H1 (cell line): Measurements from ENCODE around the gene TMIGD2. TPM values are rescaled to one million over a fixed set of nuclear protein-coding genes. Genes with fewer than 3 reads are reported as not detected.

Experiments used
- CTCF ChIA-PET: fragments of 300-600 bp; sonication (Branson Sonifier 250); formaldehyde crosslinking; loops from one replicate; lab custom pipeline; 2021; ENCODE audit not compliant: partially characterized antibody; lab: Charles Lee
- POLR2A ChIA-PET: fragments of 300-600 bp; sonication (Branson Sonifier 250); formaldehyde crosslinking; loops from one replicate; lab custom pipeline; 2021; ENCODE audit warnings: inconsistent platforms; ENCODE audit not compliant: partially characterized antibody; lab: Charles Lee
- DNase-seq, 2 experiments: peaks; one replicate each; pipeline versions ENCODE4 v3.0.0 to v3.0.0-alpha.2; 2010 to 2022; ENCODE audit warnings: low spot score in 2 of 2, low read depth in 1 of 2, mixed read lengths in 1 of 2
- FAIRE-seq: peaks from 2 replicates; lab custom pipeline; 2011; peaks lifted over from hg19 to GRCh38; lab: Jason Lieb, UNC
- H2AFZ ChIP-seq: 2 replicates; pipeline ENCODE4 v1.8.1; 2012; ENCODE audit warnings: low read length, inconsistent platforms
- H2AK5ac ChIP-seq: 2 replicates; pipeline ENCODE4 v1.6.1; 2013; ENCODE audit warnings: low read depth, low read length
- H2BK120ac ChIP-seq: replicated peaks from 2 replicates; pipeline ENCODE3; 2013; ENCODE audit warnings: low read depth, low read length, inconsistent platforms
- H2BK12ac ChIP-seq: 2 replicates; pipeline ENCODE4 v1.6.1; 2013; ENCODE audit warnings: low read depth, low read length
- H2BK15ac ChIP-seq: 2 replicates; pipeline ENCODE4 v1.6.1; 2013; ENCODE audit warnings: low read length
- H2BK20ac ChIP-seq: 2 replicates; pipeline ENCODE4 v1.6.1; 2013; ENCODE audit warnings: low read length
- H2BK5ac ChIP-seq: 2 replicates; pipeline ENCODE4 v1.6.1; 2013; ENCODE audit warnings: low read depth, low read length
- H3K14ac ChIP-seq: 2 replicates; pipeline ENCODE4 v1.6.1; 2013; ENCODE audit warnings: inconsistent platforms; ENCODE audit not compliant: insufficient read length
- H3K18ac ChIP-seq: 2 replicates; pipeline ENCODE4 v1.6.1; 2013; ENCODE audit warnings: low read length; ENCODE audit errors: extremely low read depth
- H3K23ac ChIP-seq: 2 replicates; pipeline ENCODE4 v1.6.1; 2013; ENCODE audit warnings: inconsistent platforms; ENCODE audit not compliant: insufficient read length
- H3K23me2 ChIP-seq: 2 replicates; pipeline ENCODE4 v1.6.1; 2013; ENCODE audit warnings: low read depth, low read length
- H3K27ac ChIP-seq: 2 replicates; pipeline ENCODE4 v1.6.1; 2011; ENCODE audit warnings: low read depth, low read length, inconsistent platforms
- H3K27me3 ChIP-seq, 4 experiments: replicated peaks in 1 of 4; 1 replicate in 1 of 4; 2 replicates in 3 of 4; pipeline versions ENCODE4 v1.6.1 to v1.8.1; 2011 to 2013; ENCODE audit warnings: low read length in 3 of 4, mild to moderate bottlenecking in 3 of 4, inconsistent platforms in 2 of 4, mixed read lengths in 2 of 4, moderate library complexity in 1 of 4; ENCODE audit not compliant: control insufficient read depth in 3 of 4, insufficient read depth in 3 of 4; ENCODE audit errors: extremely low read depth in 1 of 4
- H3K36me3 ChIP-seq, 4 experiments: 2 replicates each; pipeline versions ENCODE4 v1.6.1 to v1.8.1; 2011 to 2013; ENCODE audit warnings: mild to moderate bottlenecking in 4 of 4, low read length in 3 of 4, moderate library complexity in 2 of 4, control low read depth in 1 of 4, inconsistent platforms in 1 of 4; ENCODE audit not compliant: insufficient read depth in 4 of 4, control insufficient read depth in 2 of 4
- H3K4ac ChIP-seq: replicated peaks from 2 replicates; pipeline ENCODE3; 2013; ENCODE audit warnings: low read length, low read depth, mixed read lengths, inconsistent platforms; ENCODE audit not compliant: insufficient read length
- H3K4me1 ChIP-seq, 4 experiments: replicated peaks in 1 of 4; 1 replicate in 1 of 4; 2 replicates in 3 of 4; pipeline versions ENCODE4 v1.6.1 to v1.8.1; 2011 to 2013; ENCODE audit warnings: low read length in 3 of 4, inconsistent platforms in 2 of 4, mixed read lengths in 1 of 4; ENCODE audit not compliant: insufficient read depth in 4 of 4, control insufficient read depth in 3 of 4
- H3K4me2 ChIP-seq, 2 experiments: 2 replicates each; pipeline versions ENCODE4 v1.6.1 to v1.8.1; 2011 to 2013; ENCODE audit warnings: low read depth in 2 of 2, low read length in 2 of 2, control low read depth in 1 of 2, inconsistent platforms in 1 of 2, mild to moderate bottlenecking in 1 of 2; ENCODE audit not compliant: insufficient read depth in 1 of 2
- H3K4me3 ChIP-seq, 4 experiments: fragments of 200-600, 300-600 bp in 1 of 4; sonication (generic), shearing (Covaris generic), sonication (Bioruptor Twin) in 1 of 4; 2 replicates each; pipeline versions ENCODE4 v1.5.1 to v1.8.1; 2011 to 2016; ENCODE audit warnings: low read length in 4 of 4, low read depth in 3 of 4, control low read depth in 2 of 4, inconsistent platforms in 2 of 4, mild to moderate bottlenecking in 2 of 4, mixed read lengths in 1 of 4, moderate library complexity in 1 of 4; ENCODE audit not compliant: insufficient read depth in 2 of 4; ENCODE audit errors: extremely low read depth in 1 of 4
- H3K56ac ChIP-seq: replicated peaks from 2 replicates; pipeline ENCODE3; 2013; ENCODE audit warnings: low read depth, mild to moderate bottlenecking, mixed read lengths, low read length, inconsistent platforms; ENCODE audit not compliant: insufficient read length
- H3K79me1 ChIP-seq: 2 replicates; pipeline ENCODE4 v1.6.1; 2013; ENCODE audit warnings: low read depth, low read length, control low read depth
- H3K79me2 ChIP-seq, 2 experiments: 2 replicates each; pipeline versions ENCODE4 v1.6.1 to v1.8.1; 2012 to 2013; ENCODE audit warnings: low read length in 2 of 2, mild to moderate bottlenecking in 2 of 2, inconsistent platforms in 1 of 2; ENCODE audit not compliant: insufficient read depth in 2 of 2, control insufficient read depth in 1 of 2
- H3K9ac ChIP-seq, 4 experiments: replicated peaks in 1 of 4; 1 replicate in 1 of 4; 2 replicates in 3 of 4; pipeline versions ENCODE4 v1.6.1 to v1.8.1; 2011 to 2013; ENCODE audit warnings: low read depth in 3 of 4, low read length in 3 of 4, control low read depth in 2 of 4, mild to moderate bottlenecking in 2 of 4, moderate library complexity in 2 of 4, inconsistent platforms in 1 of 4; ENCODE audit errors: extremely low read depth in 1 of 4
- H3K9me3 ChIP-seq, 2 experiments: 2 replicates each; pipeline versions ENCODE4 v1.6.1 to v1.8.1; 2012 to 2013; ENCODE audit warnings: mild to moderate bottlenecking in 2 of 2, moderate library complexity in 2 of 2, control low read depth in 1 of 2, inconsistent platforms in 1 of 2, low read depth in 1 of 2, low read length in 1 of 2, mixed read lengths in 1 of 2; ENCODE audit not compliant: insufficient read depth in 2 of 2
- H4K20me1 ChIP-seq, 2 experiments: replicated peaks in 1 of 2; 2 replicates each; pipeline versions ENCODE3 to v1.8.1; 2011 to 2013; ENCODE audit warnings: inconsistent platforms in 2 of 2, low read length in 2 of 2, mild to moderate bottlenecking in 1 of 2; ENCODE audit not compliant: insufficient read depth in 2 of 2, control insufficient read depth in 1 of 2
- H4K5ac ChIP-seq: 2 replicates; pipeline ENCODE4 v1.6.1; 2013; ENCODE audit warnings: low read length, low read depth, mixed read lengths, inconsistent platforms; ENCODE audit not compliant: insufficient read length
- H4K8ac ChIP-seq: 2 replicates; pipeline ENCODE4 v1.8.0; 2013; ENCODE audit warnings: mild to moderate bottlenecking, moderate library complexity, low read length, inconsistent platforms; ENCODE audit not compliant: insufficient read depth; ENCODE audit errors: extremely low read depth
- H4K91ac ChIP-seq: replicated peaks from 2 replicates; pipeline ENCODE3; 2013; ENCODE audit warnings: low read length, mixed read lengths, inconsistent platforms; ENCODE audit not compliant: insufficient read length
- ASH2L ChIP-seq: fragments of 200-600, 300-600 bp; sonication (generic); IDR thresholded peaks from one replicate; pipeline ENCODE4 v1.7.1; 2017; ENCODE audit warnings: low read length
- CEBPB ChIP-seq: IDR thresholded peaks from 2 replicates; pipeline ENCODE4 v1.6.1; 2012; ENCODE audit warnings: low read depth, low read length
- CREB1 ChIP-seq: IDR thresholded peaks from 2 replicates; pipeline ENCODE4 v1.6.1; 2012; ENCODE audit warnings: inconsistent platforms
- GABPA ChIP-seq: IDR thresholded peaks from 2 replicates; pipeline ENCODE4 v1.6.1; 2011; ENCODE audit warnings: mild to moderate bottlenecking, low read length, moderate library complexity, borderline replicate concordance; ENCODE audit not compliant: insufficient read depth
- JUN ChIP-seq: IDR thresholded peaks from 2 replicates; pipeline ENCODE4 v1.6.1; 2011; ENCODE audit warnings: low read depth, mild to moderate bottlenecking, improper control_type of control experiment, low read length
- MAFK ChIP-seq: IDR thresholded peaks from 2 replicates; pipeline ENCODE4 v1.6.1; 2012; ENCODE audit warnings: low read depth, mild to moderate bottlenecking, improper control_type of control experiment, low read length
- RBBP5 ChIP-seq: IDR thresholded peaks from 2 replicates; pipeline ENCODE4 v1.7.1; 2012; ENCODE audit warnings: low read depth, mild to moderate bottlenecking, inconsistent platforms, low read length, moderate library complexity, borderline replicate concordance
- RNF2 ChIP-seq: fragments of 200-900, 300-1000 bp; sonication (generic); IDR thresholded peaks from 2 replicates; pipeline ENCODE4 v1.7.1; 2016; ENCODE audit warnings: borderline replicate concordance, low read depth, mild to moderate bottlenecking, antibody characterized with exemption, low read length; ENCODE audit not compliant: poor library complexity, severe bottlenecking; ENCODE audit errors: missing control alignments
- TBP ChIP-seq: IDR thresholded peaks from 2 replicates; pipeline ENCODE4 v1.6.1; 2011; ENCODE audit warnings: low read depth, low read length, improper control_type of control experiment
- TCF12 ChIP-seq: IDR thresholded peaks from 2 replicates; pipeline ENCODE4 v1.6.1; 2011; ENCODE audit warnings: low read depth, mild to moderate bottlenecking, low read length
- WGBS, 2 experiments: shearing (Covaris generic) in 1 of 2; methylation state at CpG; one replicate each; pipeline versions ENCODE4 v1.1.6 to v1.1.7; 2013 to 2015; ENCODE audit warnings: low lambda C conversion rate in 2 of 2, mixed read lengths in 2 of 2, inconsistent platforms in 1 of 2, low coverage in 1 of 2, missing lambda C conversion rate in 1 of 2; ENCODE audit not compliant: insufficient replicate concordance in 2 of 2, insufficient coverage in 1 of 2, insufficient read length in 1 of 2; ENCODE audit errors: extremely low coverage in 1 of 2, missing lambda C conversion rate in 1 of 2; 5-methylcytosine and 5-hydroxymethylcytosine counted together
- polyA plus RNA-seq, 7 experiments: library from polyadenylated mRNA; depleted of rRNA in 3 of 7; stranded (reverse) in 5 of 7; unstranded in 2 of 7; fragments of >200 nt in 5 of 7; fragments of 200-250 nt in 2 of 7; gene quantifications; 1 replicate in 5 of 7; 2 replicates in 1 of 7; 4 replicates in 1 of 7; pipeline versions ENCODE4 v1.2.1 to v1.2.3, GENCODE V29; 2011 to 2013; ENCODE audit warnings: missing spikeins in 2 of 7, mixed read lengths in 2 of 7
- total RNA-seq: library from RNA; stranded (reverse); fragmentation: NEBNext Ultra II Directional; extraction: Animal tissue kit (Norgen Biotek cat#: 25700); gene quantifications from 2 replicates; pipeline ENCODE4 v1.2.1, GENCODE V29; 2021

TMIGD2 gene
- total and polyA plus RNA-seq, 2 of the 8 experiments (the other 6 are each of a cell fraction or from before 2014, with no cell fraction given) = 0.39 to 0.41 TPM

DNA sequence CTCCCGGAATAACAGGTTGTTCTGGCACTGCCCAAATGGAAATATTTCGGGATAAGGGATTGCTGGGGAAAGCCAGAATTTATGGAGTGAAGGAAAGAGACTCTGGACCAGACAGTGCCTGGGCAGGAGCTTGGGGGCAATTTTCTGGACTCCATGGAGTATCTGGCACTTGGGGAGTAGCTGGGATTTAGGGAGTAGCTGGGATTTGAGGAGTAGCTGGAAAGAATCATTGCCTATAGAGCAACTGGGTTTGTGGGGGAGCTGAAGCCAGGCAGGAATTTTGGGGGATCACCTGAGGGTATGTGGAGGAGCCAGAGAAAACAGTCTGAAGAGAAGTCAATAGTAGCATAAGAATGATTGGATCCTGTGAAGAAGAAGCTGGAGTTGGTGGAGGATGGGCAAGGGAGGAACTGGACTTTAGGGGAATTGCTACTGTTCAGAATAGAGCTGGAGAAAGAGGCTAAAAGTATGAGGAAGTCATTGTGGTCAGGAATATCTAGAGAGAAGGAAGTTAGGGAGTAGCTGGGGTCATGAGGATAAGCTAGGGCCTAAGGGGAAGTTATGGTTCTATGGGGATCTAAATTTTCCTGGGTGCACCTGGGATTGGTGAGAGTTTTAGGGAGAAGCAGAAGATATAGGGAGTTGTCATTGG is 17.0 kb upstream of the TMIGD2 start:
- no peak overlapping the region for H3K56ac ChIP-seq
- H3K4me3 ChIP-seq = no peak overlapping the region
- no peak overlapping the region for H3K27ac ChIP-seq
- H4K91ac ChIP-seq = no peak overlapping the region
- H3K27me3 ChIP-seq = no peaks in the 10 kb centered on the region
- H2BK20ac ChIP-seq = no peak overlapping the region
- H4K20me1 ChIP-seq = peaks cover 0 to 2% of the 10 kb centered on the region in 2 experiments
- H2BK120ac ChIP-seq = no peak overlapping the region
- H2BK5ac ChIP-seq = no peak overlapping the region
- H3K14ac ChIP-seq = no peak overlapping the region
- no peak overlapping the region for H2BK12ac ChIP-seq
- H4K5ac ChIP-seq = no peak overlapping the region
- no peak for FAIRE-seq
- POLR2A ChIA-PET = interaction anchor here (0.9 to 7.4 kb wide), 6 partner anchors 10 to 70 kb away, joined by 3 to 86 read pairs (median 4); partner anchors contain the start of genes FSD1 and MPND
- H3K9me3 ChIP-seq = peaks cover 0 to 4% of the 10 kb centered on the region in 2 experiments; a peak in 2 of 4 replicates
- no peaks in the 10 kb centered on the region for H3K79me1 ChIP-seq
- no peak overlapping the region for H3K23ac ChIP-seq
- H2BK15ac ChIP-seq = no peak overlapping the region
- TF ChIP-seq JUN (no peak), ASH2L (no peak), RBBP5 (no peak), GABPA (no peak), TBP (no peak), CEBPB (no peak), MAFK (no peak), RNF2 (no peak), CREB1 (no peak), TCF12 (no peak)
- TF ChIP-seq, all 59 proteins: peak for 0
- Histone ChIP-seq H3K36me3 (peaks cover 3 to 41% (median 18%) of the 10 kb centered on the region in 4 experiments; a peak in 7 of 8 replicates), H3K4me1 (no peaks in the 10 kb centered on the region), H4K8ac (no peak overlapping the region), H3K18ac (no peak overlapping the region), H3K4ac (no peak overlapping the region), H3K79me2 (no peaks in the 10 kb centered on the region), H2AK5ac (no peak overlapping the region), H3K23me2 (no peaks in the 10 kb centered on the region; the same call in 1 of the 2 replicates), H3K4me2 (no peak overlapping the region), H2AFZ (no peak overlapping the region), H3K9ac (no peak overlapping the region)
- DNase-seq = no peak
- CTCF ChIA-PET = interaction anchor here (0.6 to 8.2 kb wide), 6 partner anchors 19 to 187 kb away, joined by 3 to 71 read pairs (median 4); partner anchors contain the start of genes SH3GL1 and STAP2
- WGBS, 2 experiments = 100% methylated on average over 2 of the region's 2 CpGs; no CpG with 5 or more reads in 1 of the 2 experiments
